Dermis microvascular lymphatic vessel endothelial cell (primary cell): ENCODE results near the gene JAK2. TPM values are rescaled to one million over a fixed set of nuclear protein-coding genes. Genes with fewer than 3 reads are reported as not detected.

Source experiments
- DNase-seq, 2 donors: peaks; one replicate each; pipeline versions ENCODE4 v3.0.0 to v3.0.0-alpha.2; 2010; ENCODE audit warnings: low read depth in 2 of 2
- total RNA-seq: library from RNA; depleted of rRNA; stranded (reverse); fragments of >200 nt; gene quantifications from 2 replicates; pipeline ENCODE4 v1.2.1, GENCODE V29; 2014

Gene JAK2
- total RNA-seq, 1 donor from 2014 or later: 3.9 TPM

DNA sequence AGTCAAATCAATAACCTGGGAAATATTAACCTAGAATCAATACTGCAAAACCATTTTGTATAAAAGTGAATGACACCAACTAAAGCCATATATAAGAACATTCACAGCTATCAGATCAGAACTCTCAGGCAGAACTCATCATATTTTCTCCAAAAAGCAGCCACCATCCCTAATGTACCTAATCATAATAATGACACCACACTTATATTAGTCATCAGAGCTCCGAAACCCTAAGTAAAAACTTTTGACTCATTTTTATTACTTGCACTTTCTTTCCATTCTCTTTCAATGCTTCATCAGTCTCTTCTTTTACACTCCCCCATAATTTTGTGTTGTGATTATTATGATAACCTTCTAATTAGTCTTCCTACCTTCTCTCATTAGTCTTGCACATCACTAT, 155.1 kb downstream of the JAK2 start:
- DNase-seq: no peak

DNA sequence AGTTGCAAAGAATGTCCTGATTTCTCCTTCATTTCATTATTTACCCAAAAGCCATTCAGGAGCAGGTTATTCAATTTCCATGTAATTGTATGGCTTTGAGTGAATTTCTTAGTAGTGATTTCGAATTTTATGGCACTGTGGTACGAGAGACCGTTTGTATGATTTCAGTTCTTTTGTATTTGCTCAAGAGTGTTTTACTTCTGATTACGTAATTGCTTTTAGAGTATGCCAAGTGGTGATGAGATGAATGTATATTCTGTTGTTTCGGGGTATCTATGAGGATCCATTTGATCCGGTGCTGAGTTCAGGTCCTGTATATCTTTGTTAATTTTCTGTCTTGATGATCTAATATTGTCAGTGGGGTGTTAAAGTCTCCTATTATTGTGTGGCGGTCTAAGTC, 159.1 kb downstream of the JAK2 start:
- DNase-seq: no peak

GRCh38 chr9:5146241-5146640, 161.2 kb downstream of the JAK2 start:
- no peak for DNase-seq

Other genes starting within 250 kb of the JAK2 start
- gene AK3, start 244.1 kb upstream of the JAK2 start, total RNA-seq: 48.8 and 61.2 TPM in 2 replicates
- 9.1 and 10.6 TPM in 2 replicates for gene RCL1, start 192.3 kb upstream of the JAK2 start, total RNA-seq
- gene INSL6, start 200.4 kb downstream of the JAK2 start, total RNA-seq: not detected in 2 replicates
- gene INSL4, start 246.1 kb downstream of the JAK2 start, total RNA-seq: not detected in 2 replicates